GM12872 (cell line): ENCODE results near the gene BCL2L15.

ENCODE experiments used
- TF ChIP-seq, protein P1 (sequence below): IDR thresholded peaks from 3 replicates; pipeline ENCODE4 v1.5.1; 2011; ENCODE audit warnings: low read depth, mild to moderate bottlenecking, low read length, moderate library complexity; ENCODE audit not compliant: insufficient read depth

Gene BCL2L15

DNA sequence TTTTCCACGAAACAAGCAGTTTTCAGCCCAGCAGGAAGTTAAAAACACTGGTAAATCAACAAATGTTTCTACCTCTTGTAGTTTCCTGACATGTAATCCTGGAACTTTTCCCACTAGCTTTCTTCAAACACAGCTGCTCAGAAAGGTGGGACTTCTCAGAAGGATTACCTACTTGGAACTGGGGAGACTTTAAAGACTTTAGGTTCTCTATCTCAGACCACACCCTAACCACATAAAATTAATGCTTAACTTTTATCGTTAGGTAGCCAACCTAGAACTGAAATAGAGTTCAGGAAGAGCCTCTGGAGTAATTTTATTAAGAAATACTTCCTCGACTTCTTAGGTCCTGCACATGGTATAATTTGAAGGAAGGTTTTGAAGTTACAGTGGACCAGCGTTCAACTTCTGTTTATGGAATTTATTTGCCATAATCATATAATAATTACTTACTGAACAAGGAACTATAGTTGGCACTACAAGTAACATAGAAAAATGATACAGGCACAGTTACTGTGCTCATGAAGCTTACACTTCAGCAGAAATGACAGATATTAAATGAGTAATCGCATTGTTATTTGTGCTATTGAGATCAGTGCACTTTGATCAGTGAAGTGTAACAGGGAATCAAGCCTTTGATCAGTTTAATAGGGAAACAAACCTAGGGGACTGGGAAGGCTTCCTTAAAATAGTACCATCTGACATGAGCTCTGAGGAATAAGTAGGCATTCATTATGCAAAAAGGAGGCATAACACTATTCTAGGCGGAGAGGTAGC, at the start of gene BCL2L15:
Gene BCL2L15 (minus strand): TSS at position 180 of the 774 bp plus-strand sequence. CDS start 206 bp downstream, outside the sequence.
- TF ChIP-seq, protein P1, sequence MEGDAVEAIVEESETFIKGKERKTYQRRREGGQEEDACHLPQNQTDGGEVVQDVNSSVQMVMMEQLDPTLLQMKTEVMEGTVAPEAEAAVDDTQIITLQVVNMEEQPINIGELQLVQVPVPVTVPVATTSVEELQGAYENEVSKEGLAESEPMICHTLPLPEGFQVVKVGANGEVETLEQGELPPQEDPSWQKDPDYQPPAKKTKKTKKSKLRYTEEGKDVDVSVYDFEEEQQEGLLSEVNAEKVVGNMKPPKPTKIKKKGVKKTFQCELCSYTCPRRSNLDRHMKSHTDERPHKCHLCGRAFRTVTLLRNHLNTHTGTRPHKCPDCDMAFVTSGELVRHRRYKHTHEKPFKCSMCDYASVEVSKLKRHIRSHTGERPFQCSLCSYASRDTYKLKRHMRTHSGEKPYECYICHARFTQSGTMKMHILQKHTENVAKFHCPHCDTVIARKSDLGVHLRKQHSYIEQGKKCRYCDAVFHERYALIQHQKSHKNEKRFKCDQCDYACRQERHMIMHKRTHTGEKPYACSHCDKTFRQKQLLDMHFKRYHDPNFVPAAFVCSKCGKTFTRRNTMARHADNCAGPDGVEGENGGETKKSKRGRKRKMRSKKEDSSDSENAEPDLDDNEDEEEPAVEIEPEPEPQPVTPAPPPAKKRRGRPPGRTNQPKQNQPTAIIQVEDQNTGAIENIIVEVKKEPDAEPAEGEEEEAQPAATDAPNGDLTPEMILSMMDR, result no peak

- TF ChIP-seq, protein P1, result no peak
Observed at GRCh38 chr1:113937146-113937545, 49.8 kb upstream of the BCL2L15 start.

- TF ChIP-seq, protein P1, result no peak
Observed at GRCh38 chr1:113935970-113936369, 48.6 kb upstream of the BCL2L15 start.

GRCh38 chr1:113935176-113935575, 47.8 kb upstream of the BCL2L15 start:
- TF ChIP-seq, protein P1, result no peak

DNA sequence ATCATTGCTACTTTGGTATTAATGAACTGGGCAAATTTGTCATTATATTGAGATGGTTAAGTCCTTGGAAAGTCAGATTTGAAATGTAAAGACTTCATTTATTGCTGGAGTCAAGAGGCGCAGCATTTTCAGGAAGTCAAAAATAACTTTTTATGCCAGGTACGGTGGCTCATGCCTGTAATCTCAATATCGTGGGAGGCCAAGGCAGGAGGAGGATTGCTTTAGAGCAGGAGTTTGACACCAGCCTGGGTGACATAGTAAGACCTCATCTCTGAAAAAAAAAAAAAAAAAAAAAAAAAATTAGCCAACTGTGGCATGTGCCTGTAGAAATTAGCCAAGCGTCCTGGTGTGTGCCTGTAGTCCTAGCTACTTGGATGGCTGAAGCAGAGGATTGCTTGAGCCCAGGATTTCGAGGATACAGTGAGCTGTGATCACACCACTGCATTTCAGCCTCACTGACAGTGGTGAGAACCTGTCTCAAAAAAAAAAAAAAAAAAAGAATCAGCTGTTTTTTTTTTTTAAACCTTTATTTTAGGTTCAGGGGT, 47.2 kb upstream of the BCL2L15 start:
- TF ChIP-seq, protein P1, result no peak

DNA sequence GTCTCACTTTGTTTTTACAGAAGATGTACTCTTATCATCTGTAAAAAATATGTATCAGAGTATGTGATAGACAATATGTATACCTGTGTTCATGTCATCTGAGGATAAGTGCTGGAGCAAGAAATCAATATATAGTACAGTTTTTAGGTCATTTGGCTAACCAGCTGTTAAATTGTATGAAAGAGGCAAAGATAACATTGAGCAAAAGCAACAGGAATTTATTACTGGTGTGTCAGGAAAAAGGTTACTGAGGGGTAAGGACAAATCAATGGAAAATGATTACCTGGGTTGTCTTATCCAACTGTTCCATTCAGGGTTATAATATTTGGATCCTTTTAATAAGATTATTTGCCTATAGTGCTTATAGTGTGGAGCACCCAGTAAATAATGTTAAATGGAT, 46.6 kb upstream of the BCL2L15 start:
- TF ChIP-seq, protein P1, result no peak

- TF ChIP-seq, protein P1, result no peak
Observed at GRCh38 chr1:113931451-113931851, 44.1 kb upstream of the BCL2L15 start.
